ENCODE data around the gene ATAD1.
"Not testable (repeated sequence)": the region's sequence is repeated elsewhere in the genome, so short reads cannot be mapped to it uniquely, and the experiment has no call there.

The ATAD1 gene

DNA sequence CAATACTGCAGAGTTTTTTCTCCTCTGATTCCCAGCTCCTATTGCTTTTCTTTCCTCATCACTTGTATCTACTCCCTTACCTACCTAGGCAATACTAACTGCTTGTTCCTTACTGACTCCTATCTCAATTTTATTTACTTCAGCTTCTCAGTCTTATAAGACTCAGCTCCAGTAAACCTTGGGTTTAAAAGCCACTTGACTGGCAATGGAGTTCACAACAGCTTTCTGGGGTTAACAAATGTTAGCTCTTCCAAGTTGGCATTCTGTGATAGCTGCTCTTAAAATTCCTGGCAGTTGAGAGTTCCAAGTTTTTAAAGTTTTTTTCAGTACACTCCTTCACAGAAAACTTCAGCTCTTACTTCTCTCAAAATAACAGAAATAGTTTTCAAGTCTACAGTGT lies 14.2 kb downstream of the ATAD1 start:
- DNase-seq (ENCODE audit: extremely low read depth in 1 of 2, low read depth in 1 of 2): no peak

DNA sequence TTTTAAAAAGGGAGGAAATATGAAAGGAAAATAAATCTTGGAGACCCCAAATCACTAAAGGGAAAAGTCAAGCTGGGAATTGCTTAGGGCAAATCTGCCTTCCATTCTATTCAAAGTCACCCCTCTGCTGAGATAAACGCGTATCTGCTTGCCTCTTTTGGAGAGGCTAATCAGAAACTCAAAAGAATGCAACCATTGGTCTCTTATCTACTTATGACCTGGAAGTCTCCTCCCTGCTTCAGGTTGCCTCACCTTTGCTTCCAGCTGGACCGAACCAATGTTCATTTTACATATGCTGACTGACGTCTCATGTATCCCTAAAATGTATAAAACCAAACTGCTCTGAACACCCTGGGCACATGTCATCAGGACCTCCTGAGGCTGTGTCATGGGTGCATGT lies 14.7 kb downstream of the ATAD1 start:
- no peak for DNase-seq (ENCODE audit: extremely low read depth in 1 of 2, low read depth in 1 of 2)

DNA sequence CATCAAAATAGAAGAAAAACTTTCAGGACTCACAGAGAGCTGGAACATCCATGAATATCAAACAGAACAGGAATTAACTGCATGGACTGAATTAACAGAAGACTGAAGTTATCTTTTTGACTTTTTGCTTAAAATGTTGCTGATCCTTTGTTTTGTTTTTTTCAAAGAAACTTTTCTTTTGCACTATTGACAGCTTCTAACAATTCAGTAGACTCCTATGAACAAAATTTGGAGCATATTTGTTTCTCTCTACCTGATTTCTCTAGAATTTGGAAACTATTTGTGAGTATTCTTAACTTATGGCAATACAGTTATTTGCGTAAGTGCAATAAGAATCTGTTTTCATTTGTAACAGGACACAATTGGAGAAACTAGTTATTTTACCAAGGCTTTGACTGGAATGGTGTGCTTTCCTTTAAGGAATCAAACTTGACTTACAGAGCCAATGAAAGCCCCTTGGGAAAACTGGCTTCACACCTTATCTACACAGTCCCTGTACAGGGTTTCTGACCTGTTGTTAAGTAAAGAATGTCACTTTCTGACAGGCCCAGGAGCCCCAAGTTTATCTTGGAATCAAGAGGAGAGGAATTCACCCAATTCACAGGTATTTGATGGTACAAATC lies 16.1 kb downstream of the ATAD1 start:
- not testable (repeated sequence) for DNase-seq (ENCODE audit: extremely low read depth in 1 of 2, low read depth in 1 of 2)

DNA sequence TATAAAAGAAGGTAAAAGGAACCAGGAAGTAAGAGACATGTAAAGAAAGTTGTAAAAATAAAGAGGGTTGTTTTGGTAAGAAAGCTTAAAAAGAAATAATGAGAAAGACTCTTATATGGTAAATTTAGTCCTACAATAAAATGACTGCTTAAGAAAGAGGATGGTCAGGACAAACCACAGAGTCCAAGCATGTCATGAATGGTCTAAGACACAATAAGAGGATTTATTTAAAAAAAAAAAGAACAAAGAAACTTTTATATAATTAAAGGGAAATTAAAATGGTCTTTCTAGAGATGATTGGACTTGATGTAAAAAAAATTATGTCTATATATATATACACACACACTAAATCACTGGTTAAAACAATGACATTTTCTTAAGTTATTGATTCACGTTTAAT lies 18.2 kb downstream of the ATAD1 start:
- no peak for DNase-seq (ENCODE audit: extremely low read depth in 1 of 2, low read depth in 1 of 2)

DNA sequence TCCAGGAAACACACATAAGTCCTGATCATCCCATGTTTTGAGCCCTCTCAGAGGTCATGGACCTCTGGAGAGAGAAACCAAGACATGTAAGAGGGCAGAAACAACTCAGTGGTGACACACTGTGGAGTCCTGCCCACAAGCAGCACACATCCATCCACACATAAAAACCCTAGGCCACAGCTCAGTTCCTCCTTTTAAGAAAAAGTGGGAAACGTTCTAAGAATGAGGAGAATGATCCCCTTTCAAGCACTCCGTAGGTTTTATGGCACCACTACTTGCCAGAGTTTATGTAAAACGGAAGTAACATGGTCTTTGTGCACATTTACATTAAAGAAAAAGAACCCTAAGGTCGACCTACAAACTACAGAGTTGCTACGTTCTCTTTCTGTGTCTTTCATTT lies 19.9 kb downstream of the ATAD1 start:
- DNase-seq (ENCODE audit: extremely low read depth in 1 of 2, low read depth in 1 of 2): no peak

DNA sequence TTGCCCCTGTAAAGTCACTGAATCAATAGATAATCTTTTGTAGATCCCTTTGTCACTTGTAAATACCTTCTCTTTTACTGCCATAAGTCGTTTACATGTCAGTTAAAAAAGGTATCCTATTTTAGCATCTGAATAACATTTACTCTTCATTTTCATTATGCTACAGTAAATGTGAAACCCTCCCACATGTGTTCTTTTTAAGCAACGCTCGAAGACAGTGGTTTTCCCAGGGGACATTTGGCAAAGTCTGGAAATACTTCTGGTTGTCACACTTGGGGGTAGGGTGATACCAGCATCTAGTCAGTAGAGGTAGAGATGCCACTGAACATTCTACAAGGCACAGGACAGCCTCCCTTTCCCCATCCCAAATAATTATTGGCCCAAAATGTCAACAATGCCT lies 23.7 kb downstream of the ATAD1 start:
- DNase-seq (ENCODE audit: extremely low read depth in 1 of 2, low read depth in 1 of 2): no peak

DNA sequence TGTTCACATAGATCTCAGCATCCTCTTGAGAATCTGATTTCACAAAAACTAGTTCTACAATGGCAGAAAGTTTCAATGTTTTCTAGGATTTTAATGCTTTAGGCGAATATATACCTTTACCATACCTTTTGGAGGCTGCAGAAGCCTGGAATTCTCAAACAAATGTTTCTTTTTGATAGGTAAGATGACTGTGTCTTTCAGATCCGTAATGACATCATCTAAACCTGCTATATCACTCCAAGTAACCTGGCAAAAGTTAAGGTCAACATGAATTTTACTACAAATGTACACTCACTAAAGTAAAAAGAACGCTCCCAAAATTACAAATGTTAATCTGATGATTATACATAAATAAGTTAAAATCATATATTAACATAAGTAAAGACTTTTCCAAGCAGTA lies 27.8 kb downstream of the ATAD1 start:
- DNase-seq (ENCODE audit: extremely low read depth in 1 of 2, low read depth in 1 of 2): no peak

DNA sequence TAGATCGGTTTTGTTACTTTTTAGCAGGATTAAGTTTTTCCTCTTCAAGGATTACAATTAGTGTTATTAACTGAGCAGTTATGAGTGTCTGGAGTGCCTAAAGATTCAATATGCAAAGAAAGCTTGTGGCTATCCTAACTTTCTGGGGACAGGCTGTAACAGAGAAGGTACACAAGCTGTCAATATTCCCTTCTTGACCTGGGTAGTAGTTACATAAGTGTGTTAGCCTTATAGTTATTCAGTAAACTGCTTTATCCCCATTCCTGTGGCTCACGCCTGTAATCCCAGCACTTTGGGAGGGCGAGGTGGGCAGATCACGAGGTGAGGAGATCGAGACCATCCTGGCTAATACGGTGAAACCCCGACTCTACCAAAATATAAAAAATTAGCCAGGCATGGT lies 31.6 kb downstream of the ATAD1 start:
- DNase-seq (ENCODE audit: extremely low read depth in 1 of 2, low read depth in 1 of 2): no peak

DNA sequence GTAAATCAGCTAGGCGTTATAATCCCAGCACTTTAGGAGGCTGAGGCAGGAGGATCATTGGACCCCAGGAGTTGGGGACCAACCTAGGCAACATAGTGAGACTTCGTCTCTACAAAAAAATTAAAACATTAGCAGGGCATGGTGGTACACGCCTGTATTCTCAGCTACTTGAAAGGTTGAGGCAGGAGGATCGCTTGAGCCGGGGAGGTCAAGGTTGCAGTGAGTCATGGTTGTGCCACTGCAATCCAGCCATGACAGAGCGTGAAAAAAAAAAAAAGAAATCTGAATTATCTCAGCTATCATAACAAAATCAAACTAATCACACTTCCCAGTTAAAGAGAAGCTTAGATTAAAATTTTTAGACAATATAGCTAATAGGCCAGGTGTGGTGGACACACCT lies 35.3 kb downstream of the ATAD1 start:
- DNase-seq (ENCODE audit: extremely low read depth in 1 of 2, low read depth in 1 of 2): no peak

DNA sequence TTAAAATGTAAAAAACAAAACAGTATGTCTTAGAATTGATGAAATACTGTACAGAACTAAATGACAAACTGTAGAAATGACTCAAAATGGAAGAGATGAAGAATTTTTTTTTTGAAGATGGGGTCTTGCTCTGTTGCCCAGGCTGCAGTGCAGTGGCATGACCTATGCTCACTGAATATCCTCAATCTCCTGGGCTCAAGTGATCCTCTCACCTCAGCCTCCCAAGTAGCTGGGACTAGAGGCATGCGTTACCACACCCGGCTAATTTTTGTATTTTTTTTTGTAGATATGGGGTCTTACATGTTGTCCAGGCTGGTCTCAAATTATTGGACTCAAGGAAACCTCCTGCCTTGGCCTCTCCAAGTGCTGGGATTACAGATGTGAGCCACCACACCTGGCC lies 36.5 kb downstream of the ATAD1 start:
- no peak for DNase-seq (ENCODE audit: extremely low read depth in 1 of 2, low read depth in 1 of 2)

DNA sequence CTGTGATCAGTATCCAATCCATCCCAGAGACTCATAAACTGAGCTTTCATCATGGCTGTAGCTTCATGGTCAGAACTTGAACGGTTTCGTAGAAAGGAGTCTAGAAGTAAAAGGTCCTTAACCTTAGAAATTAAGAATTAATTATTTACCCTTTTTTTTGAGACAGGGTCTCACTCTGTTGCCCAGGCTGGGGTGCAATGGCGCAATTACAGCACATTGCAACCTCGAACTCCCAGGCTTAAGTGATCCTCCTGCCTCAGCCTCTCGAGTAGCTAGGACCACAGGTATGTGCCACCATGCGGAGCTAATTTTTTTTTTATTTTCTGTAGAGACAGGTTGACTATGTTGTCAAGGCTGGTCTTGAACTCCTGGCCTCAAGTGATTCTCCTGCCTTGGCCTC lies 41.7 kb downstream of the ATAD1 start:
- DNase-seq (ENCODE audit: extremely low read depth in 1 of 2, low read depth in 1 of 2): no peak

DNA sequence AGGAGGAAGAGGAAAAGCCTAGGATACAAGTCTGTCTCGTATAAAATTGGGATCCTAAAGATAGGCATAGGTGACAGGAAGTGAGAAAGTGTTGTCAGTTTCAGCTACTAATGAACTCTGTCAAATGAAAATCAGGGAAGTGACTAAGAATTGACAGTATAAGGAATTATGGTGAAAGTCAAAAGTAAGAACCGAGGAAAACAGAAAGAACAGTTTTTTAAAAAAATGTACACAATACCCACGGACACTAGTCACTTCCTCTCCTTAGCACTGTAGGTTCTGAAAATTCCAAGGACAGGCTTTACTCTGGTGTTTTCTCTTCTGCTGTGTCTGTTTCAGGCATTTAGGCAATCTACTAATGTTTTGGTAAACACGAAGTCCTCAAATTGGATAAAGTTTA lies 42.3 kb downstream of the ATAD1 start:
- DNase-seq (ENCODE audit: extremely low read depth in 1 of 2, low read depth in 1 of 2): no peak

DNA sequence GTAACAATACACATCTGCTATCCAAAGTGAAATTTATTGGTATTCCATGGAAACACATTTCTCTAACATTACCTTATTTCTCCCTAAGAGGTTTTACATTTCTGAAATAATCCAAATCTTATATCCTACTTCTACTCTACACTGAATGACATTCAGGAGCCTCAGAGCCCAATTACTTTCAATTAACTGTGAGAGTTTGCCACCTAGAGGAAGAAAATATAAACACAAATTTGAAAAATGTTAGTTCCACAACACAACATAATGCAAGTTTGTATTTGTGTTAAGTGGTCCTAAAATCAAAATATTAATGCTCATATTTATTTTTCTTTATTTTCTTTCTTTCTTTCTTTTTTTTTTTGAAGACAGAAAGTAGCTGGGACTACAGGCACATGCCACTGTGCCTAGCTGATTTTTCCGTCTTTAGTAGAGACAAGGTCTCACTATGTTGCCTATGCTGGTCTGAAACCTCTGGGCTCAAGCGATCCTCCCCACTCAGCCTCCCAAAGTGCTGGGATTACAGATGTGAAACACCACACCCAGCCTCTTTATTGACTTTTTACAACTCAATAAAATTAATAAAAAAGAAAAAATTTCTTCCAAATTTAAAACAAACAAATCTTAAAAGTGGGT lies 46.0 kb downstream of the ATAD1 start:
- no peak for DNase-seq (ENCODE audit: extremely low read depth in 1 of 2, low read depth in 1 of 2)

DNA sequence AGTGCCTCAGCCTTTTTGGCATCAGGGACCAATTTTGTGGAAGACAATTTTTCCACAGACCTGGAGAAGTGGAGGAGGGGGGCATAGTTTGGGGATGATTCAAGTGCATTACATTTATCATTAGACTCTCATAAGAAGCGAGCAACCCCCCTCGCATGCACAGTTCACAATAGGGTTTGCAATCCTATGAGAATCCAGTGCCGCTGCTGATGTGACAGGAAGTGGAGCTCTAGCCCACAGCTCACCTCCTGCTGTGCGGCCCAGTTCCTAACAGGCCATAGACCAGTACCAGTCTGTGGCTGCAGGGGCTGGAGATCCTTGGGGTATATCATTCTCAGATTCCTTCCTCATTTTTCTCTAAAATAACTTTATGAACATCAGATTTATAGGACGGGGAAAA lies 50.8 kb downstream of the ATAD1 start:
- no peak for DNase-seq (ENCODE audit: extremely low read depth in 1 of 2, low read depth in 1 of 2)

DNA sequence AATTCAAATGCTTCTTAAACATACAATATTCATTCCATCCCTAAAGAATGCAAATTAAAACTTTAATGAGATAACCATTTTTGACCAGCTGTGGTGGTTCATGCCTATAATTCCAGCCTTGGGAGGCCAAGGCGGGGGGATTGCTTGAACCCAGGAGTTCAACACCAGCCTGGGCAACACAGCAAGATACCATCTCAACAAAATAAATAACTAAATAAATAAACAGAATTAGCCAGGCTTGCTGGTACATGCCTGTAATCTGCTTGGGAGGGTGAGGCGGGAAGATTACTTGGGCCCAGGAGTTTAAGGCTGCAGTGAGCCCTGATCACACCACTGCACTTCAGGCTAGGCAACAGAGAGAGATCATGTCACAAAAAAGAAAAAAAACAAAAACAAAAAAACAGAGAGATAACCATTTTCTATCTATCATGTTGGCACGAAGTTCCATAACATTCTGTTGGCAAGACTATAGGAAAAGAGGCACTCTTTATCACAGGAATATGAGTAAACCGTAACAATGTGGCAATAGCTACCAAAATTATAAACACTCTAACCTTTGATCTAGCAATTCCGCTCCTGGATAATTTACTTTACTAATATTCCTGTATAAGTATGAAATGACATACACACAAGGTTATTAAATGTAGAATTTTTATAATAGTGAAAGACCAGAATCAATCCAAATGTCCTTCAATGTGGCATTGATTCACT lies 52.2 kb downstream of the ATAD1 start:
- DNase-seq (ENCODE audit: extremely low read depth in 1 of 2, low read depth in 1 of 2): no peak

DNA sequence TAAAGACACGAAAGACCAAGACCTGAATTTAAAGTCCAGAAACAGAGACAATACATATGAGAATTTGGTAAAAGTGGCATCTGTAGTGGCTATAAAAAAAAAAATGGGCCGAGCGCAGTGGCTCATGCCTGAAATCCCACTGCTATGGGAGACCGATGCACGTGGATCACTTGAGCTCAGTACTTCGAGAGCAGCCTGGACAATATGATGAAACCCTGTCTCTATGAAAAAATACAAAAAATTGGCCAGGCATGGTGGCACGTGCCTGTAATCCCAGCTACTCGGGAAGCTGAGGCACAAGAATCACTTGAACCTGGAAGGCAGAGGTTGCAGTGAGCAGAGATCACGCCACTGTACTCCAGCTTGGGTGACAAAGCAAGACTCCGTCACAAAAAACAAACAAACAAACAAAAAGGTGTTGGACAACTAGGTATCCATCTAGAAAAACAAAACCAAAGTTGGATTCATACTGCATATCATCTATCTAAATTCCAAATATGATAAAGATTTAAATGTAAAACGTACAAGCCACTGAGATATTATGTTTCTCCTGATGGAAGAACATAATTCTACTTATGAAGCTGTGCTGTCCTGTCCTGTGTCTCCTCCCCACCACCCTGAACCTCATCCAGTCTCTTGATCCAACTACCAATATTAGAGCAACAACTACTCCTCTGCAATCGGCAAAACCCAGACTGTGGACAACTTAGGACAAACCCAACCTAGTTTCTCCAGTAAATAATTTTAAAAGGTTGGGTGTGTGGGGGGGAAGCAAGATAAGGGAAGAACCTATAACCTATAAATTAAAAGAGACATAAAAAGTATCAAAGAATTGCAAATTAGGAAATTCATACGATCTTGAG lies 53.7 kb downstream of the ATAD1 start:
- DNase-seq (ENCODE audit: extremely low read depth in 1 of 2, low read depth in 1 of 2): no peak

DNA sequence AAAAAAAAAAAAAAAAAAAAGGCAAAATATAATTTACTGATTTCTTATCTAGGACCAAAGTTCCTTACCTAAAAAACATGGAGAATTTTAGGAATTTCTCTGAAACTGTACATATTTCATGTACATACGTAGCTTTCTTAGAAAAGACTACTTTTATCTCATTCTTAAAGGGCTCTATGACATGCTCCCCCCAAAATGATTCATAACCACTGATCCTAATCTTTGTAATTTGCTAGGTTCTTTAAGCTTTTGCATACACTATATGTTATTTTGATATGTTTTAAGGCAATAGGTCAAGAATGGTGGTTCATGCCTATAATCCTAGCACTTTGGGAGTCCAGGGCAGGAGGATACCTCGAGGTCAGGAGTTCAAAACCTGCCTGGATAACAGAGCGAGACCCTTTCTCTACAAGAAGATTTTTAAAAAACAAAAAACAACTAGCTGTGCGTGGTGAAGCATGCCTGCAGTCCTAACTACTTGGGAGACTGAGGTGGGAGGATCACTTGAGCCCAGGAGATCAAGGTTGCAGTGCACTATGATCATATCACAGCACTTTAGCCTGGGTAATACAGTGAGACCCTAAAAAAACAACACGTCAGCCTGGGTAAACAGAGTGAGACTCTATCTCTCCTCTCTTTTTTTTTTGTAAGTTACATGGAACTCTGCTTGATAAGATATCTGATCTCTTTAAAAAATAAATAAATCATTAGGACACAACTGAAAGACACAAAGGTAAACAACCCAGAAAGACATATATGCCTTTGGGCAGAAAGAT lies 54.8 kb downstream of the ATAD1 start:
- no peak for DNase-seq (ENCODE audit: extremely low read depth in 1 of 2, low read depth in 1 of 2)

DNA sequence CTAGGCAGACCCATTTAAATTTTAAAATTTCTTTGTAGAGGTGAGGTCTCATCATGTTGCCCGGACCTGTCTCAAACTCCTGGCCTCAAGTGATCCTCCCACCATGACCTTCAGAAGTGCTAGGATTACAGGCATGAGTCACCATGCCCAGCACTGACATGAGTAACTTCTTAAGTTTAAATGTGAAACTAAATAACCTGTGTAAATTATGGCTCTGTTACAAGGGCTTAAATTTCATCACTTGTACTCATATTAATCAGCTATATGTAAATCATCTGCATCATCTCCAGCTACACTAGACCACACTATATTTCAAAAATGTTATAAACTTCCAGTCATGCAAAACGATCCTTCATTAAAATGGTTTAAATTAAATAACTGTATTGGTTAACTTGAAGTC lies 56.1 kb downstream of the ATAD1 start:
- peak in 1 of 2 donors; percentile 55 for DNase-seq (ENCODE audit: extremely low read depth in 1 of 2, low read depth in 1 of 2)

DNA sequence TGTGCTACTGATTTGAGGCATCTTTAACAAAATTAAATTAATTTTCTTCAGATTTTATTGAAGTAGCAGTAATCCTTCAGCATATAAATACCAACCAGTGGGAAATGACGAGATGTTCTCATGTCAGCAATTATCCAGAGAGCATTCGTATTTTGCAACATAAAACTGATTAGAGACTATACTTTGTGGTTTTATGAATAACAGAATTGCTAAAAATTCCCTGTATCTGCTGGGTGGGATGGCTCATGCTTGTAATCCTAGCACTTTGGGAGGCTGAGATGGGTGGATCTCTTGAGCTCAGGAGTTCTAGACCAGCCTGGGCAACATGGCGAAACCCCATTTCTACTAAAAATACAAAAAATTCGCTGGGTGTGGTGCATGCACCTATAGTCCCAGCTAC lies 56.9 kb downstream of the ATAD1 start:
- DNase-seq (ENCODE audit: extremely low read depth in 1 of 2, low read depth in 1 of 2): no peak

DNA sequence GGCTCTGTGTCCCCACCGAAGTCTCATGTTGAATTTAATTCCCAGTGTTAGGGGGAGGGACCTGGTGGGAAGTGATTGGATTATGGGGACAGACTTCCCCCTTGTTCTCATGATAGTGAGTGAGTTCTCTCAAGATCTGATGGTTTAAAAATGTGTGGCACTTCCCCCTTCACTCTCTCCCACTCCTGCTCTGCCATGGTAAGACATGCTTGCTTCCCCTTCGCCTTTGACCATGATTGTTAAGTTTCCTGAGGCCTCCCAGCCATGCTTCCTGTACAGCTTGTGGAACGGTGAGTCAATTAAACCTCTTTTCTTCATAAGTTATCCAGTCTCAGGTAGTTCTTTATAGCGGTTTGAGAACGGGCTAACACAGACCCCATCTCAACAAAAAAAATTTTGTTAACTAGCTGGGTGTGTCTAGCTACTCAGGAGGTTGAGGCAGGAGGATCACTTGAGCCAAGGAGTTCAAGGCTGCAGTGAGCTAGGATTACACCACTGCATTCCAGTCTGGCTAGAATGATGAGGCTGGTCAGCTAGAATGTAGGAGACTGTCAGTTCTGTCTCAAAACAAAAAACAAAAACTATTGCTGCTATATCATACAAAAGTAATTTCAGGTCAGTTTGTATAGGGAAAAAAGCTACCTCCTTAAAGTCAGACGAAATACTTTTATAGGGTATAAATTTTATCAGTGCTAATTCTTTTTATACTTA lies 57.7 kb downstream of the ATAD1 start:
- DNase-seq (ENCODE audit: extremely low read depth in 1 of 2, low read depth in 1 of 2): no peak
